ENCODE results near the gene GVQW3.

The GVQW3 gene

DNA sequence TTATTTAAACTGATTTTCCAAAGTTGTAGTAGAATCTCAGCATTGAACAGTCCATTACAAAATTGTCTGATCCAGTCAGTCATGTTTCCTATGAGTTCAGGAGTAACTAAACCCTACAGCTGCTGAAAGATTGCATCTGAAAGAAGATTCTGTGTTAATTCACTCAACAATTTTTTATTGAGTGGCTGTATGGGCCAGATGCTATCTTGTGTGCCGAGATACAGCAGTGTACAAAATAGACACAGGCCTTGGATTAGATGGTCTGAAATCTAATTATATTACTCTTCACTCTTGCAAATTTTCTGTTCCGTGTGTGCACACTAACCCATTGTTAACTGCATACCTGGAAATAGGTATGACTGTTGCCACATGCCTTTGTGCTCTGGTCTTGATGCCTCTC lies 7.3 kb downstream of the GVQW3 start:
- DNase-seq, result no peak
- no peaks in the 10 kb centered on the region for H3K27me3 ChIP-seq
- no peaks in the 10 kb centered on the region for H3K9me3 ChIP-seq
- peaks cover 18% of the 10 kb centered on the region for H3K4me1 ChIP-seq
- no peak overlapping the region for H3K4me3 ChIP-seq (ENCODE audit: low read depth, low read length)
- no peaks in the 10 kb centered on the region; the same call in 1 of the 2 replicates for H3K36me3 ChIP-seq
- TF ChIP-seq, protein P1, sequence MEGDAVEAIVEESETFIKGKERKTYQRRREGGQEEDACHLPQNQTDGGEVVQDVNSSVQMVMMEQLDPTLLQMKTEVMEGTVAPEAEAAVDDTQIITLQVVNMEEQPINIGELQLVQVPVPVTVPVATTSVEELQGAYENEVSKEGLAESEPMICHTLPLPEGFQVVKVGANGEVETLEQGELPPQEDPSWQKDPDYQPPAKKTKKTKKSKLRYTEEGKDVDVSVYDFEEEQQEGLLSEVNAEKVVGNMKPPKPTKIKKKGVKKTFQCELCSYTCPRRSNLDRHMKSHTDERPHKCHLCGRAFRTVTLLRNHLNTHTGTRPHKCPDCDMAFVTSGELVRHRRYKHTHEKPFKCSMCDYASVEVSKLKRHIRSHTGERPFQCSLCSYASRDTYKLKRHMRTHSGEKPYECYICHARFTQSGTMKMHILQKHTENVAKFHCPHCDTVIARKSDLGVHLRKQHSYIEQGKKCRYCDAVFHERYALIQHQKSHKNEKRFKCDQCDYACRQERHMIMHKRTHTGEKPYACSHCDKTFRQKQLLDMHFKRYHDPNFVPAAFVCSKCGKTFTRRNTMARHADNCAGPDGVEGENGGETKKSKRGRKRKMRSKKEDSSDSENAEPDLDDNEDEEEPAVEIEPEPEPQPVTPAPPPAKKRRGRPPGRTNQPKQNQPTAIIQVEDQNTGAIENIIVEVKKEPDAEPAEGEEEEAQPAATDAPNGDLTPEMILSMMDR (IDR thresholded peaks at IDR 0.05; ENCODE audit: low read depth, low read length), result no peak

DNA sequence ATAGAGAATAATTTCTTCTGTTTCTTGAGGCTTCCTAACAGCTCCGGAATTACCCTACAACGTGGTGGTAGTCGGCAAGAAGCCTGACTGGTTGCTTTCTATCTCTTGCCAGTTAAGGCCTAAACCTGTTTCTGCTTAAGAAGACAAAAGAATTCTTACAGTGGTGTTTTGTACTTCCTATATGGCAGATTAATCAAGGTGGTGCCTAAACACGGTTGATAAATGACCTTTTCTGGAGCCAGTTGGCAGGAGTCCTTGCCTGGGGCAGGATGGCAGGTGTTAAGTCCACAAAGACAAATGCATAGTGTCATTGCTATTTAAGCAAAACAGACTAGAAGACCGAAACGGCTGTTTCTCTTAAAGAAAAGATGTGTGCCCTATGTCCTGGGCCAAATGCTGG lies 9.9 kb downstream of the GVQW3 start:
- H3K4me3 ChIP-seq (ENCODE audit: low read depth, low read length), result no peak overlapping the region
- TF ChIP-seq, protein P1 (IDR thresholded peaks at IDR 0.05; ENCODE audit: low read depth, low read length), result no peak
- H3K4me1 ChIP-seq, result peaks cover 18% of the 10 kb centered on the region
- no peak for DNase-seq
- H3K36me3 ChIP-seq, result no peaks in the 10 kb centered on the region
- H3K27me3 ChIP-seq, result no peaks in the 10 kb centered on the region
- H3K9me3 ChIP-seq, result no peaks in the 10 kb centered on the region

DNA sequence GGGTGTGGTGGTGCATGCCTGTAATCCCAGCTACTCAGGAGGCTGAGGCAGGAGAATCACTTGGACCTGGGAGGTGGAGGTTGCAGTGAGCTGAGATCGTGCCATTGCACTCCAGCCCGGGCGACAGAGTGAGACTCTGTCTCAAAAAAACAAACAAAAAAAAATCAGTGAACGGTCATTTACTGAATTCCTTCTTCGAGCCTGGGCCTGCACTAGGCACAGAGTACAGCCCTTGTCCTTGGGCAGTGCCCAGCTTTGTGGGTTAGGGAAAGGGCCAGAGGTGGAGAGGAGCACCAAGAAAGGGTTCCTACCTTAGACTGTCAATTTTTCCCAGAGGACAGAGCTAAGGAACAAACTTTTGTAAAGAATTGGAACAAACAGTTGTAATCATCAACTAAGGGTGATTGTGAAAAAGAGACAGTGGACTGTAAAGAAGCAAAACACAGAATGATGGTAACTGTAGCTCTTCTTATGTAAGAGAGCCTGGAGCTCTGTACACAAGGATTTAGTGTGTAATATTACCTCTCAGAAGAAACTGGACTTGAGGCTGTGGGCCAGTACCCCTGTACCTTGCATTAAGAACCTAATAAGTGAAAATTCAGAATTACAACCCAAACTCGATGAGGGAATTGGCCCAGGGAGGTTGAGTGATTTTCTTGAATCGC lies 10.8 kb downstream of the GVQW3 start:
- TF ChIP-seq, protein P1 (IDR thresholded peaks at IDR 0.05; ENCODE audit: low read depth, low read length), result no peak
- Histone ChIP-seq H3K4me1 (peaks cover 18% of the 10 kb centered on the region), H3K36me3 (no peaks in the 10 kb centered on the region), H3K27me3 (no peaks in the 10 kb centered on the region), H3K9me3 (no peaks in the 10 kb centered on the region), H3K4me3 (ENCODE audit: low read depth, low read length) (no peak overlapping the region)
- DNase-seq, result no peak

DNA sequence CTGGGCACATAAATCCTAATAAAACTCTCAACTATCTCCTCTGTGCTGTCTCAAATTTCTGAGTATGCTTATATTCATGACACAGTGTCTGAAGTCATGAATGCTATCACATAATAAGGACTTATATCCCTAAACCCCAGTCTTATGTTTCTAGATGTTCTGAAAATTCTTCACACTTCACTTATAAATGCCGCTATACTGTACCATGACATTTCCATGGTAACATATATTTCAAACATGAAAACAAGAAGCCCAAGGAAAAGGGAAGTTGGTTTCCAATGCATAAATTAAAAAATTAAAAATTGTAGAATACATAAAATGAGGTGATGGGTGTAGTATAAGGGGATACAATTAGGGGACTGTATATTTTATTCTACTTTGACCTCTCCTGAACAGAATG lies 11.7 kb downstream of the GVQW3 start:
- H3K27me3 ChIP-seq, result no peaks in the 10 kb centered on the region
- no peak for DNase-seq
- H3K9me3 ChIP-seq, result no peaks in the 10 kb centered on the region
- TF ChIP-seq, protein P1 (IDR thresholded peaks at IDR 0.05; ENCODE audit: low read depth, low read length), result no peak
- no peak overlapping the region for H3K4me3 ChIP-seq (ENCODE audit: low read depth, low read length)
- H3K4me1 ChIP-seq, result peaks cover 13% of the 10 kb centered on the region
- no peaks in the 10 kb centered on the region for H3K36me3 ChIP-seq

DNA sequence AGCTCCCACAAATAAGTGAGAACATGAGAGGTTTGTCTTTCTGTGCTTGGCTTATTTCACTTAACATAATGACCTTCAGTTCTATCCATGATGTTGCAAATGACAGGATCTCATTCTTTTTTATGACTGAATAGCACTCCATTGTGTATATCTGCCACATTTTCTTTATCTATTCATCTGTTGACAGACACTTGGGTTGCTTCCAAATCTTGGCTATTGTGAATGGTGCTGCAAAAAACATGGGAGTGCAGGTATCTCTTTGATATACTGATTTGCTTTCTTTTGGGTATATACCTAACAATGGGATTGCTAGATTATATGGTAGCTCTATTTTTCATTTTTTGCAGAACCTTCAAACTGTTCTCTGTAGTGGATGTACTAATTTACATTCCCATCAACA lies 13.3 kb downstream of the GVQW3 start:
- Histone ChIP-seq H3K4me1 (peaks cover 4% of the 10 kb centered on the region), H3K9me3 (no peaks in the 10 kb centered on the region), H3K4me3 (ENCODE audit: low read depth, low read length) (no peak overlapping the region), H3K27me3 (no peaks in the 10 kb centered on the region), H3K36me3 (no peaks in the 10 kb centered on the region)
- DNase-seq, result no peak
- TF ChIP-seq, protein P1 (IDR thresholded peaks at IDR 0.05; ENCODE audit: low read depth, low read length), result no peak

DNA sequence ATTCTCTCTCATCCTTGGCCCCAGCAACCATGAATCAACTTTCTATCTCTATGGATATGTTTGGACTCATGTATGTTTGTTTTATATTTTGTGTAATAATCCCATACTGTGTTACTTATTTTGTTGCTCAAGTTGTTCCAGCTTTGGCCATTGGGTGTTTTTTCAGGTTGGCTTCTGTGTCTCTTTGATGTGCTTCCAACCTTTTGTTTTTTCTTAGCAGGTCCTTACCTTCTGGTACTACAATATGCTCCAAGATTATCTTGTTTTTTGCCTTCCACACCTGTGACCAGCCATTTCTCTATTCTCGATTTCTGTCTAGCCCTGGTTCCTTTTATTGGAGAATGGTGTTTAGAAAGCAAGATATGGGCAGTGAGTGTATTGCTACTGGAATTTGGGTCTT lies 14.2 kb downstream of the GVQW3 start:
- Histone ChIP-seq H3K9me3 (no peaks in the 10 kb centered on the region), H3K27me3 (no peaks in the 10 kb centered on the region), H3K36me3 (no peaks in the 10 kb centered on the region), H3K4me1 (peaks cover 4% of the 10 kb centered on the region), H3K4me3 (ENCODE audit: low read depth, low read length) (no peak overlapping the region)
- DNase-seq, result no peak
- TF ChIP-seq, protein P1 (IDR thresholded peaks at IDR 0.05; ENCODE audit: low read depth, low read length), result no peak

Data from BE2C (cell line).